ENCODE data around the gene GALNT9. TPM values are rescaled to one million over a fixed set of nuclear protein-coding genes. Genes with fewer than 3 reads are reported as not detected.

The GALNT9 gene
- polyA plus RNA-seq, 3 donors = not detected

DNA sequence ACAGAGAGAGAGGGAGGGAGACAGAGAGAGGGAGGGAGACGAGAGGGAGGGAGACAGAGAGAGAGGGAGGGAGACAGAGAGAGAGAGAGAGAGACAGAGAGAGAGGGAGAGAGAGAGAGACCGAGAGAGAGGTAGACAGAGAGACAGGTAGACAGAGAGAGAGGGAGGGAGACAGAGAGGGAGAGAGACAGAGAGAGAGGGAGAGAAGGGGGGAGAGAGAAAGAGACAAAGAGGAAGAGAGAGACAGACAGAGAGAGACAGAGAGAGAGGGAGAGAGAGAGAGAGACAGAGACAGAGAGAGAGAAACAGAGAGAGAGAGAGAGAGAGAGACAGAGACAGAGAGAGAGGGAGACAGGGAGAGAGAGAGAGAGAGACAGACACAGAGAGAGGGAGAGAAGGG is 47.8 kb upstream of the GALNT9 start:
- intact Hi-C loops (cut with micrococcal nuclease) = no loop called here
- Mint-ChIP-seq H3K36me3 (no peaks in the 10 kb centered on the region), H3K9me3 (peaks cover 0 to 5% (median 2%) of the 10 kb centered on the region in 7 donors), H3K27ac (peak overlapping the region in 2 of 7 donors; percentile 2 to 20), H3K27me3 (ENCODE audit: low read depth in 3 of 3) (peaks cover 29 to 50% (median 34%) of the 10 kb centered on the region in 3 donors), H3K4me3 (peak overlapping the region; percentile 9 to 24), H3K4me1 (no peaks in the 10 kb centered on the region)
- no peaks in the 10 kb centered on the region for H3K4me1 ChIP-seq (ENCODE audit: control insufficient read depth in 1 of 2, insufficient read depth in 2 of 2, low read length in 2 of 2)
- DNase-seq = no peak
- no peak overlapping the region for H3K9ac ChIP-seq (ENCODE audit: insufficient read depth, low read length, poor library complexity, severe bottlenecking)
- 54% methylated on average over 2 of the region's 2 CpGs for WGBS (ENCODE audit: insufficient coverage)
- H3K27me3 ChIP-seq (ENCODE audit: control insufficient read depth in 2 of 2, insufficient read depth in 2 of 2, low read length in 2 of 2) = peaks cover 2 to 28% of the 10 kb centered on the region in 2 donors
- H4K20me1 ChIP-seq (ENCODE audit: insufficient read depth, low read length) = no peaks in the 10 kb centered on the region
- no peaks in the 10 kb centered on the region for H3K79me2 ChIP-seq (ENCODE audit: insufficient read depth, low read length)
- H2AFZ ChIP-seq (ENCODE audit: insufficient read depth, low read depth, low read length, poor library complexity, severe bottlenecking) = no peak overlapping the region
- H3K36me3 ChIP-seq (replicated peaks in 1 of 2; ENCODE audit: control insufficient read depth in 1 of 2, insufficient read depth in 2 of 2, low read length in 2 of 2) = no peaks in the 10 kb centered on the region
- TF ChIP-seq, protein P1, sequence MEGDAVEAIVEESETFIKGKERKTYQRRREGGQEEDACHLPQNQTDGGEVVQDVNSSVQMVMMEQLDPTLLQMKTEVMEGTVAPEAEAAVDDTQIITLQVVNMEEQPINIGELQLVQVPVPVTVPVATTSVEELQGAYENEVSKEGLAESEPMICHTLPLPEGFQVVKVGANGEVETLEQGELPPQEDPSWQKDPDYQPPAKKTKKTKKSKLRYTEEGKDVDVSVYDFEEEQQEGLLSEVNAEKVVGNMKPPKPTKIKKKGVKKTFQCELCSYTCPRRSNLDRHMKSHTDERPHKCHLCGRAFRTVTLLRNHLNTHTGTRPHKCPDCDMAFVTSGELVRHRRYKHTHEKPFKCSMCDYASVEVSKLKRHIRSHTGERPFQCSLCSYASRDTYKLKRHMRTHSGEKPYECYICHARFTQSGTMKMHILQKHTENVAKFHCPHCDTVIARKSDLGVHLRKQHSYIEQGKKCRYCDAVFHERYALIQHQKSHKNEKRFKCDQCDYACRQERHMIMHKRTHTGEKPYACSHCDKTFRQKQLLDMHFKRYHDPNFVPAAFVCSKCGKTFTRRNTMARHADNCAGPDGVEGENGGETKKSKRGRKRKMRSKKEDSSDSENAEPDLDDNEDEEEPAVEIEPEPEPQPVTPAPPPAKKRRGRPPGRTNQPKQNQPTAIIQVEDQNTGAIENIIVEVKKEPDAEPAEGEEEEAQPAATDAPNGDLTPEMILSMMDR (IDR thresholded peaks at IDR 0.05) = no peak
- no peaks in the 10 kb centered on the region for H3K9me3 ChIP-seq (replicated peaks in 1 of 2; ENCODE audit: control insufficient read depth in 1 of 2, insufficient read depth in 1 of 2, low read length in 2 of 2)
- H3K4me2 ChIP-seq (replicated peaks; ENCODE audit: extremely low read depth, low read length, poor library complexity, severe bottlenecking) = no peak overlapping the region
- H3K4me3 ChIP-seq (replicated peaks in 1 of 3; ENCODE audit: low read depth in 2 of 3, low read length in 3 of 3) = no peak overlapping the region
- H3K27ac ChIP-seq (ENCODE audit: low read depth in 1 of 2, low read length in 2 of 2) = no peak overlapping the region

DNA sequence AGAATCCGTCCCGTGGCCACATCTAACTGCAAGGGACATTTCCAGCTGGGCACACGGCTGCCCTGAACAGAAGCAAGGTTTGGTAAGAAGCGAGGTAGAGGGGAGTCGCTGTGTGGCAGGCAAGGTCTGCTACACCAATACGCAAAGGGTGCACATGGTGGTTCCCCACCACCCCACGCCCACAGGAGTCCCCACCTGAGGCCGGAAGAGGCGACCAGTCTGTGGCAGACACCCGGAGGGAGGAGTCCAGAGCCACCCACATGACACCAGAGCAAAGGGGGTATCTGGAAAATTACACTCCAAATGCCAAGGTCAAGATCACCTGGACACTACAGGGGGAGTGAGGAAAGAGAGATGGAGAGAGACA is 47.1 kb upstream of the GALNT9 start:
- no peak overlapping the region for H3K4me2 ChIP-seq (replicated peaks; ENCODE audit: extremely low read depth, low read length, poor library complexity, severe bottlenecking)
- Mint-ChIP-seq H3K4me1 (no peaks in the 10 kb centered on the region), H3K36me3 (no peaks in the 10 kb centered on the region), H3K27me3 (ENCODE audit: low read depth in 3 of 3) (peaks cover 31 to 52% (median 36%) of the 10 kb centered on the region in 3 donors), H3K9me3 (peaks cover 0 to 5% (median 3%) of the 10 kb centered on the region in 7 donors), H3K4me3 (peak overlapping the region in 1 of 2 donors; percentile 1), H3K27ac (no peak overlapping the region)
- H3K79me2 ChIP-seq (ENCODE audit: insufficient read depth, low read length) = no peaks in the 10 kb centered on the region
- TF ChIP-seq, protein P1 (IDR thresholded peaks at IDR 0.05) = no peak
- no peak overlapping the region for H3K4me3 ChIP-seq (replicated peaks in 1 of 3; ENCODE audit: low read depth in 2 of 3, low read length in 3 of 3)
- no peaks in the 10 kb centered on the region for H3K9me3 ChIP-seq (replicated peaks in 1 of 2; ENCODE audit: control insufficient read depth in 1 of 2, insufficient read depth in 1 of 2, low read length in 2 of 2)
- WGBS (ENCODE audit: insufficient coverage) = 80% methylated on average over 1 of the region's 10 CpGs
- intact Hi-C loops (cut with micrococcal nuclease) = no loop called here
- H3K4me1 ChIP-seq (ENCODE audit: control insufficient read depth in 1 of 2, insufficient read depth in 2 of 2, low read length in 2 of 2) = no peaks in the 10 kb centered on the region
- DNase-seq = no peak
- no peak overlapping the region for H3K9ac ChIP-seq (ENCODE audit: insufficient read depth, low read length, poor library complexity, severe bottlenecking)
- peaks cover 2 to 29% of the 10 kb centered on the region in 2 donors for H3K27me3 ChIP-seq (ENCODE audit: control insufficient read depth in 2 of 2, insufficient read depth in 2 of 2, low read length in 2 of 2)
- H4K20me1 ChIP-seq (ENCODE audit: insufficient read depth, low read length) = no peaks in the 10 kb centered on the region
- H2AFZ ChIP-seq (ENCODE audit: insufficient read depth, low read depth, low read length, poor library complexity, severe bottlenecking) = no peak overlapping the region
- no peaks in the 10 kb centered on the region for H3K36me3 ChIP-seq (replicated peaks in 1 of 2; ENCODE audit: control insufficient read depth in 1 of 2, insufficient read depth in 2 of 2, low read length in 2 of 2)
- no peak overlapping the region for H3K27ac ChIP-seq (ENCODE audit: low read depth in 1 of 2, low read length in 2 of 2)
